AG10803 (cell line): ENCODE measurements around the gene SOCS6.
"Not testable (repeated sequence)": the region's sequence is repeated elsewhere in the genome, so short reads cannot be mapped to it uniquely, and the experiment has no call there.

Source experiments
- DNase-seq: peaks from one replicate; pipeline ENCODE4 v3.0.0; 2010; ENCODE audit warnings: low read depth
- H3K4me3 ChIP-seq: 2 replicates; pipeline ENCODE4 v1.5.1; 2011; ENCODE audit warnings: mild to moderate bottlenecking, low read length, control low read depth
- TF ChIP-seq, protein P1 (sequence below): conservative IDR thresholded peaks from 2 replicates; pipeline ENCODE4 v1.5.1; 2011; ENCODE audit warnings: mild to moderate bottlenecking, low read length, control low read depth, inconsistent platforms

SOCS6 gene

DNA sequence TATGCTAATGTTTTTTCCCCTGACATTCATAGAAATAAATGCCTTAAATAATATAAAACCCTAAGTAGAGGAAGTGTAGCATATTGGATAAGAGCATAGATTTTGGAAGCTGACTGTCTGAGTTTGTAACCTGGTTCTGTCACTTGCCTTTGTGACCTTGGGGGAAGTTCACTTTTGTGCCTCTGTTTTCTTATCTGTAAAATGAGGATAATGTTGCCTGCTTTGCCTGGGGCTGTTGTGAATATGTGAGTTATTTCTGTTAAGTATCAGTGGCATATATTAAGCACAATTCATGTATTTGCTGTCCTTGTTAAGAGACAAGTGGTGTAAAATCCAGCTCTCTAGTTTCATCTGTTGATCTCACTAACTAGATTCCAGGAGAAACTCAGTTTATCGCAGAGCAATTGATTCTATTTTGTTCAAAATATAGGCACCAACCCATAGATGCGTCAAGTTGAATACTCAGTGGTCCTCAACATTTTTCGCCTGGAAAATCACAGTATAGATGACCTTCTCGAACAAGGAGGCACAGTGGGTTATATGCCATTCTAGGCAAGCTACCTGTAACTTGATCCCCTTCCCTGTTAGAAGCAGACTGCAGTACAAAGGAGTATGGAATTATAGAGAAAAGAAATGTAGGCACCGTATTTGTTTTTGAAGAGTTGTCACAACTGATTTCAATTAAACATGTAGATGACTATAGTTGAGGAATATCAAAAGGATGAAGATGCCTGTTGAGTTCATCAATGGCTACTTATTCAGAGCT lies 67.0 kb downstream of the SOCS6 start:
- H3K4me3 ChIP-seq: no peak overlapping the region
- TF ChIP-seq, protein P1, sequence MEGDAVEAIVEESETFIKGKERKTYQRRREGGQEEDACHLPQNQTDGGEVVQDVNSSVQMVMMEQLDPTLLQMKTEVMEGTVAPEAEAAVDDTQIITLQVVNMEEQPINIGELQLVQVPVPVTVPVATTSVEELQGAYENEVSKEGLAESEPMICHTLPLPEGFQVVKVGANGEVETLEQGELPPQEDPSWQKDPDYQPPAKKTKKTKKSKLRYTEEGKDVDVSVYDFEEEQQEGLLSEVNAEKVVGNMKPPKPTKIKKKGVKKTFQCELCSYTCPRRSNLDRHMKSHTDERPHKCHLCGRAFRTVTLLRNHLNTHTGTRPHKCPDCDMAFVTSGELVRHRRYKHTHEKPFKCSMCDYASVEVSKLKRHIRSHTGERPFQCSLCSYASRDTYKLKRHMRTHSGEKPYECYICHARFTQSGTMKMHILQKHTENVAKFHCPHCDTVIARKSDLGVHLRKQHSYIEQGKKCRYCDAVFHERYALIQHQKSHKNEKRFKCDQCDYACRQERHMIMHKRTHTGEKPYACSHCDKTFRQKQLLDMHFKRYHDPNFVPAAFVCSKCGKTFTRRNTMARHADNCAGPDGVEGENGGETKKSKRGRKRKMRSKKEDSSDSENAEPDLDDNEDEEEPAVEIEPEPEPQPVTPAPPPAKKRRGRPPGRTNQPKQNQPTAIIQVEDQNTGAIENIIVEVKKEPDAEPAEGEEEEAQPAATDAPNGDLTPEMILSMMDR: no peak
- DNase-seq: no peak

DNA sequence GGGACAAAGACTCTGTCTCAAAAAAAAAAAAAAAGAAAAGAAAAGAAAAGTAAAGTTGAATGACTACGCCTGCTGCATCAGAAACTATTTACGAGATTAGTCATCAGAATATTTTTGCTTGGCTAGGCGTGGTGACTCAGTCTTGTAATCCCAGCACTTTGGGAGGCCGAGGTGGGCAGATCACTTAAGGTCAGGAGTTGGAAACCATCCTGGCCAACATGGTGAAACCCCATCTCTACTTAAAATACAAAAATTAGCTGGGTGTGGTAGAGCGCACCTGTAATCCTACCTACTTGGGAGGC lies 69.2 kb downstream of the SOCS6 start:
- H3K4me3 ChIP-seq: not testable (repeated sequence)
- DNase-seq: peak; percentile 90

DNA sequence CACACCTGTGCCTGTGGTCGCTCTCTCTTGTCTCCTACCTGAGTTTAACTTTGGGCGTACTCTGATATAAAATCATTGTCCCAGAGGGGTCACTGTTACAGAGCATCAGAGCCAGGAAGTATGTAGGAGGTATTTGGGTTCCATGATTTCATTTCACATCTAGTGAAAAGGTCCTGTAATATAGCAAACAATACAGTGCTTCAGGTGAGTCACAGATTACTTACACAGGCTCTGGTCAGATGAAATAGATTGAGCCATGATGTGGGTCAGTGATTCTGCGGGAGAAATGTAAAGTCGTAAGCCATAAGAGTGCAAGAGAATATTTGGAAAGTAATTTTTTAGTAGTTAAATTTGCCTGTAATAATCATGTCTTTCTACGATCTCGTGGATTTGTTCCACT lies 70.2 kb downstream of the SOCS6 start:
- DNase-seq: no peak
- no peak overlapping the region for H3K4me3 ChIP-seq
- TF ChIP-seq, protein P1: no peak

DNA sequence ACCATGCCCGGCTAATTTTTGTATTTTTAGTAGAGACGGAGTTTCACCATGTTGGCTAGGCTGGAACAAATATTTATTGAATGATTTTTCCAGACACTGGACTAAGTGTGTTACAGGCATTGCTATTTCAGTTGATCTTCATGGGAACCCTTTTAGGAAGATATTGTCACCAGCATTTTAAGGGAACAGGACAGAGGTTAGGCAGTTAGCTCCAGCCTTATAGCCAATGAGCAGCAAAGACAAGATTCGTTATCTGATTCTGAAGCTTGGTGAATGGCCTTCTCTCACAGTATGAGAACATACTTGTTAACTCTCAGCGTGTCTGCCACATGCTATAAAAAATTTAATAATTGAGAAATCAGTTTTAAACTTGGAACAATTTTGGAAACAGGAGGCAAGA lies 73.4 kb downstream of the SOCS6 start:
- TF ChIP-seq, protein P1: no peak
- no peak for DNase-seq
- no peak overlapping the region for H3K4me3 ChIP-seq

DNA sequence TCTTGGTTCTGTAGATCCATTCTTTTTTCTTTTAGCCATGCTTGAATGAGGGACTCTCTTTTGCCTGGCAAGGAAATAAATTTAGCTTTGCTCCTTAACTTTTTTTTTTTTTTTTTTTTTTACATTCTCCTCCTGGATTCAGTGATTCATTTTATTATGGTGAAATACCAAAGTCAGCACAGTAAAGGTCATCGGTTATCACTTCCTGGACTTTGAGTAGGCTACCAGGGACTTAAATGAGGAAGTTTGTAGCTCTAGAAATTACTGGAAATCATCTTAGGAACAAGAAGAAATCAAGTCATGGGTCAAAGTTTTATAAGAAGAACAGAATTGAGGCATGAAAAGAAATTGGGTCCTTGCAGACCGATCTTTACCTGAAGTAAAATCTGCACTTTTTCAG lies 75.0 kb downstream of the SOCS6 start:
- TF ChIP-seq, protein P1: no peak
- DNase-seq: peak; percentile 50
- H3K4me3 ChIP-seq: no peak overlapping the region

DNA sequence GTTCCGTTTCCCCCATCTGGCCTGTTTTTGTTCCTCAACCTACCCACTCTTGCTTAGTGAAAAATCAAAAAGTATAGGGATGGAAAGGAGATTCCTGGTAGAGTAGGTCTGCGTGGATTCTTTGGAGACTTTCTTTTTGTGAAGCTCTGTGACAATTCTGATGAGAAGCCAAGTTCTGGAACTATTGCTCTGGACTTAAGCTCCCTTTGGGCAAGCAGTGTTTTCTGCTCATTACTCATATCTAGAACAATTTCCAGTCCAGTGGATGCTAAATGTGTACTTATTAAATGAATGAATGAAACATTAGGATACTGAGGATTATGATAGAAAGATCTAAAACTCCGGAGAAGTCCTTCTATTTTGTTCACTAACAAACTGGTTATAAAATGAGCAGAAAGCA lies 76.5 kb downstream of the SOCS6 start:
- TF ChIP-seq, protein P1: no peak
- H3K4me3 ChIP-seq: no peak overlapping the region
- DNase-seq: no peak

DNA sequence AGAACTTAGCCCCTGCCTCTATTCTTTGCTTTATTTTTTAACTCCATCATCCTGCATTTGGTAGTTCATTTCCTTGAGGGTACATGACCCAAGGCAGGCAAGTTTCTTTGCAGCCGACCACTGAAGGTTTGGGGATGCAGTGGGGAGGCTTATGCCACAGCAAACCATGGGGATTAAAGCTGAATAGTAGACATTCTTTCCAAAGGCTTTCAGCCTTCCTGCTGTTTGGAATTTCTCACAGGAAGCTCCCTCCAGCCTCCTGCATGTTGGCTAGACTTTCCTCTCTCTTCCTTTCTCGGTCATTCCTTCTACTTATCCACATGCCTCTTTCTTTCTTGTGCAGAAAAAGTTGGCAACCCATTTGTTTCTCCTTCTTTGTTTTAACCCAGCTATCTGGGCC lies 77.3 kb downstream of the SOCS6 start:
- TF ChIP-seq, protein P1: no peak
- H3K4me3 ChIP-seq: no peak overlapping the region
- DNase-seq: no peak

DNA sequence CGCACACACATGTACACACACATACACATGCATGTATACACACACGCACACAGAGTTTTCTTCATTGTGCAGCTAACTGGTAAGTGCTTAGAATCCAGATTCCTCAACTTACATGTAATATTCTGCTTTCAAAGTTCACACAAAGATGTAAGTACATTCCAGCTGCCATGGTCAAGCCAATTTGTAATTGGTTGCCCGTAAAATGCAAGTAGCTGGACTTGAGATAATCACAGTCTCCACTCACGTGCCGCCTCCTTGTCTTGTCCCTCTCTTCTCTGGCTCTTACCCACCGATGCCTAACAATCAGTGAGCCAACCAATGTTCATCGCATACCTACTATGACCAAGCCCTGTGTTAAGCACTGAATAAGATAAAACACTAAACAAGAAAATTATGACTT lies 77.8 kb downstream of the SOCS6 start:
- peak; percentile 36 for DNase-seq
- TF ChIP-seq, protein P1: no peak
- H3K4me3 ChIP-seq: no peak overlapping the region

DNA sequence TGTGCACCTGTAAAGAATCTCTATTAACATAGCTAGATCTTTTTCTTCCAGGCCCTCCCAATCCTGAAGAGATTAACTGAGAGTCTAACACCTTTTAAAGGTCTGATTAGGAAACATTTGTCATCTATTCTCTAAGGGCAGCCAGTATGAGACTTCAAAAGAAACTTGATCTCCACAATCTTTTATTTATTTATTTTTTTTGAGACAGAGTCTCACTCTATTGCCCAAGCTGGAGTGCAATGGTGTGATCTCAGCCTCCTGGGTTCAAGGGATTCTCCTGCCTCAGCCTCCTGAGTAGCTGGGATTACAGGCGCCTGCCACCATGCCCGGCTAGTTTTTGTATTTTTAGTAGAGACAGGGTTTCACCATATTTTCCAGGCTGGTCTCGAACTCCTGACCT lies 78.5 kb downstream of the SOCS6 start:
- DNase-seq, H3K4me3 ChIP-seq: not testable (repeated sequence)
